BJ (cell line): ENCODE measurements around the gene C6orf89. TPM values are rescaled to one million over a fixed set of nuclear protein-coding genes. Genes with fewer than 3 reads are reported as not detected.

Source experiments
- CTCF ChIA-PET: fragments of 350-600 bp; formaldehyde crosslinking; extraction: SDS; loops from one replicate; lab custom pipeline; 2021; ENCODE audit warnings: antibody characterized with exemption, inconsistent platforms; lab: Yijun Ruan, JAX
- POLR2A ChIA-PET: fragments of 300-600 bp; sonication (Branson Sonifier 250); formaldehyde crosslinking; extraction: SDS; loops from one replicate; lab custom pipeline; 2021; ENCODE audit warnings: antibody characterized with exemption; lab: Charles Lee
- DNase-seq: peaks from one replicate; pipeline ENCODE4 v3.0.0-alpha.2; 2011; ENCODE audit warnings: low read depth
- H3K27me3 ChIP-seq: 2 replicates; pipeline ENCODE4 v1.6.0; 2011; ENCODE audit warnings: low read length; ENCODE audit not compliant: control insufficient read depth, insufficient read depth
- H3K36me3 ChIP-seq: 2 replicates; pipeline ENCODE4 v1.5.1; 2011; ENCODE audit warnings: low read length; ENCODE audit not compliant: control insufficient read depth, insufficient read depth
- H3K4me3 ChIP-seq: 2 replicates; pipeline ENCODE4 v1.5.1; 2011; ENCODE audit warnings: low read depth, mild to moderate bottlenecking, control low read depth, low read length
- CTCF ChIP-seq: IDR thresholded peaks from 2 replicates; pipeline ENCODE4 v1.5.1; 2011; ENCODE audit warnings: low read depth, mild to moderate bottlenecking, control low read depth, inconsistent platforms, low read length, moderate library complexity; ENCODE audit not compliant: insufficient read depth
- polyA plus RNA-seq: library from polyadenylated mRNA; depleted of rRNA; stranded (reverse); fragments of >200 nt; gene quantifications from 2 replicates; pipeline ENCODE4 v1.2.3, GENCODE V29; 2011

The C6orf89 gene
- polyA plus RNA-seq, 1 experiment: 66.0 TPM

- POLR2A ChIA-PET: no interaction called here
- CTCF ChIA-PET: interaction anchor here (0.7 to 2.0 kb wide), 2 partner anchors 9 to 135 kb away, joined by 3 to 6 read pairs; partner anchors contain the start of gene C6orf89
- Histone ChIP-seq H3K4me3 (no peak overlapping the region), H3K27me3 (no peaks in the 10 kb centered on the region), H3K36me3 (peaks cover 4% of the 10 kb centered on the region; the same call in 1 of the 2 replicates)
- no peak for DNase-seq
- no peak for TF ChIP-seq CTCF
Measured at GRCh38 chr6:36893976-36894932, 8.5 kb downstream of the C6orf89 start.

GRCh38 chr6:36897609-36898008, 11.9 kb downstream of the C6orf89 start:
- Histone ChIP-seq H3K27me3 (no peaks in the 10 kb centered on the region), H3K36me3 (peaks cover 2% of the 10 kb centered on the region), H3K4me3 (no peak overlapping the region)
- TF ChIP-seq CTCF: no peak
- DNase-seq: no peak
- CTCF ChIA-PET: interaction anchor here (0.7 to 3.1 kb wide), 4 partner anchors 13 to 120 kb away, joined by 3 to 13 read pairs (median 3); no protein-coding TSS in a partner anchor
- POLR2A ChIA-PET: no interaction called here

- POLR2A ChIA-PET: no interaction called here
- Histone ChIP-seq H3K4me3 (no peak overlapping the region), H3K36me3 (peaks cover 3% of the 10 kb centered on the region), H3K27me3 (no peaks in the 10 kb centered on the region)
- TF ChIP-seq CTCF: no peak
- no peak for DNase-seq
- CTCF ChIA-PET: interaction anchor here (0.8 to 3.0 kb wide), 5 partner anchors 11 to 137 kb away, joined by 3 to 13 read pairs (median 4); partner anchors contain the start of gene PPIL1
Measured at GRCh38 chr6:36904114-36904513, 18.4 kb downstream of the C6orf89 start.

GRCh38 chr6:36904851-36905393, 19.2 kb downstream of the C6orf89 start:
- no peak overlapping the region for H3K4me3 ChIP-seq
- CTCF ChIA-PET: interaction anchor here (0.8 to 3.0 kb wide), 3 partner anchors 30 to 138 kb away, joined by 3 to 13 read pairs (median 12); partner anchors contain the start of gene PPIL1

More at GRCh38 chr6:36904851-36905393, 19.2 kb downstream of the C6orf89 start:
- Histone ChIP-seq H3K36me3 (peaks cover 3% of the 10 kb centered on the region), H3K27me3 (no peaks in the 10 kb centered on the region)
- no peak for TF ChIP-seq CTCF
- POLR2A ChIA-PET: no interaction called here
- no peak for DNase-seq
